H7 (cell line): ENCODE data around the gene FOSL2. TPM values are rescaled to one million over a fixed set of nuclear protein-coding genes. Genes with fewer than 3 reads are reported as not detected.

ENCODE experiments used
- DNase-seq: peaks from one replicate; pipeline ENCODE4 v3.0.0; 2012
- H3K27me3 ChIP-seq: 2 replicates; pipeline ENCODE4 v1.6.0; 2011; ENCODE audit warnings: mild to moderate bottlenecking, low read length; ENCODE audit not compliant: control insufficient read depth, insufficient read depth
- H3K36me3 ChIP-seq: replicated peaks from 2 replicates; pipeline ENCODE4 v1.5.1; 2011; ENCODE audit warnings: low read length; ENCODE audit not compliant: control insufficient read depth, insufficient read depth
- H3K4me3 ChIP-seq: 2 replicates; pipeline ENCODE4 v1.5.1; 2011; ENCODE audit warnings: low read depth, mild to moderate bottlenecking, control low read depth, low read length, moderate library complexity; ENCODE audit not compliant: insufficient read depth
- total RNA-seq: library from RNA; depleted of rRNA; stranded (reverse); fragments of >200 nt; shearing (Covaris generic); gene quantifications from 2 replicates; pipeline ENCODE4 v1.2.3, GENCODE V29; 2014

Gene FOSL2
- total RNA-seq, 1 experiment from 2014 or later = 3.5 TPM

- Histone ChIP-seq H3K27me3 (no peaks in the 10 kb centered on the region), H3K36me3 (no peaks in the 10 kb centered on the region)
- no peak for DNase-seq
Observed at GRCh38 chr2:28430788-28431418, 38.2 kb downstream of the FOSL2 start.

GRCh38 chr2:28431741-28432140 lies 39.1 kb downstream of the FOSL2 start:
- Histone ChIP-seq H3K4me3 (no peak overlapping the region), H3K27me3 (no peaks in the 10 kb centered on the region), H3K36me3 (no peaks in the 10 kb centered on the region)
- no peak for DNase-seq

More at GRCh38 chr2:28430788-28431418, 38.2 kb downstream of the FOSL2 start:
- no peak overlapping the region for H3K4me3 ChIP-seq

GRCh38 chr2:28432362-28432761 lies 39.7 kb downstream of the FOSL2 start:
- no peak overlapping the region for H3K4me3 ChIP-seq
- H3K27me3 ChIP-seq = no peaks in the 10 kb centered on the region
- DNase-seq = no peak
- H3K36me3 ChIP-seq = no peaks in the 10 kb centered on the region

- H3K36me3 ChIP-seq = no peaks in the 10 kb centered on the region
- no peak overlapping the region for H3K4me3 ChIP-seq
- no peak for DNase-seq
- no peaks in the 10 kb centered on the region for H3K27me3 ChIP-seq
Observed at GRCh38 chr2:28433215-28433614, 40.6 kb downstream of the FOSL2 start.

GRCh38 chr2:28433935-28434599 lies 41.4 kb downstream of the FOSL2 start:
- Histone ChIP-seq H3K27me3 (no peaks in the 10 kb centered on the region), H3K4me3 (no peak overlapping the region), H3K36me3 (no peaks in the 10 kb centered on the region)
- no peak for DNase-seq

- Histone ChIP-seq H3K36me3 (no peaks in the 10 kb centered on the region), H3K4me3 (no peak overlapping the region), H3K27me3 (no peaks in the 10 kb centered on the region)
Observed at GRCh38 chr2:28434600-28434989, 41.9 kb downstream of the FOSL2 start.

GRCh38 chr2:28435241-28435640 lies 42.6 kb downstream of the FOSL2 start:
- DNase-seq = no peak

More at GRCh38 chr2:28434600-28434989, 41.9 kb downstream of the FOSL2 start:
- DNase-seq = no peak

GRCh38 chr2:28435814-28436351 lies 43.2 kb downstream of the FOSL2 start:
- H3K4me3 ChIP-seq = no peak overlapping the region

More at GRCh38 chr2:28435241-28435640, 42.6 kb downstream of the FOSL2 start:
- Histone ChIP-seq H3K4me3 (no peak overlapping the region), H3K27me3 (no peaks in the 10 kb centered on the region), H3K36me3 (no peaks in the 10 kb centered on the region)

GRCh38 chr2:28436525-28437051 lies 43.9 kb downstream of the FOSL2 start:
- DNase-seq = no peak
- no peaks in the 10 kb centered on the region for H3K27me3 ChIP-seq
- H3K36me3 ChIP-seq = no peaks in the 10 kb centered on the region
- no peak overlapping the region for H3K4me3 ChIP-seq

More at GRCh38 chr2:28435814-28436351, 43.2 kb downstream of the FOSL2 start:
- no peaks in the 10 kb centered on the region for H3K36me3 ChIP-seq
- H3K27me3 ChIP-seq = no peaks in the 10 kb centered on the region
- no peak for DNase-seq

GRCh38 chr2:28437149-28437835 lies 44.6 kb downstream of the FOSL2 start:
- DNase-seq = no peak
- Histone ChIP-seq H3K4me3 (no peak overlapping the region), H3K27me3 (no peaks in the 10 kb centered on the region), H3K36me3 (no peaks in the 10 kb centered on the region)

GRCh38 chr2:28437918-28438317 lies 45.3 kb downstream of the FOSL2 start:
- DNase-seq = peak; percentile 51

GRCh38 chr2:28438532-28439063 lies 45.9 kb downstream of the FOSL2 start:
- Histone ChIP-seq H3K4me3 (no peak overlapping the region), H3K27me3 (no peaks in the 10 kb centered on the region)
- no peak for DNase-seq

More at GRCh38 chr2:28437918-28438317, 45.3 kb downstream of the FOSL2 start:
- no peaks in the 10 kb centered on the region for H3K27me3 ChIP-seq
- H3K4me3 ChIP-seq = no peak overlapping the region
- H3K36me3 ChIP-seq = no peaks in the 10 kb centered on the region

GRCh38 chr2:28439127-28439526 lies 46.5 kb downstream of the FOSL2 start:
- Histone ChIP-seq H3K27me3 (no peaks in the 10 kb centered on the region), H3K4me3 (no peak overlapping the region), H3K36me3 (no peaks in the 10 kb centered on the region)
- DNase-seq = no peak

More at GRCh38 chr2:28438532-28439063, 45.9 kb downstream of the FOSL2 start:
- no peaks in the 10 kb centered on the region for H3K36me3 ChIP-seq

GRCh38 chr2:28439763-28440162 lies 47.1 kb downstream of the FOSL2 start:
- H3K36me3 ChIP-seq = no peaks in the 10 kb centered on the region
- peak; percentile 37 for DNase-seq

More at GRCh38 chr2:28439763-28440162, 47.1 kb downstream of the FOSL2 start:
- H3K27me3 ChIP-seq = no peaks in the 10 kb centered on the region
- H3K4me3 ChIP-seq = no peak overlapping the region
